GM18519 (cell line): ENCODE results near the gene UGCG.
"Not testable (repeated sequence)": the region's sequence is repeated elsewhere in the genome, so short reads cannot be mapped to it uniquely, and the experiment has no call there.

Experiments used
- ATAC-seq: cut with Tn5 transposase; IDR thresholded peaks from one replicate; pipeline ENCODE4 v1.9.1; 2021; ENCODE audit warnings: mild to moderate bottlenecking, moderate library complexity; ENCODE audit not compliant: unreplicated experiment, low FRiP score

Gene UGCG

DNA sequence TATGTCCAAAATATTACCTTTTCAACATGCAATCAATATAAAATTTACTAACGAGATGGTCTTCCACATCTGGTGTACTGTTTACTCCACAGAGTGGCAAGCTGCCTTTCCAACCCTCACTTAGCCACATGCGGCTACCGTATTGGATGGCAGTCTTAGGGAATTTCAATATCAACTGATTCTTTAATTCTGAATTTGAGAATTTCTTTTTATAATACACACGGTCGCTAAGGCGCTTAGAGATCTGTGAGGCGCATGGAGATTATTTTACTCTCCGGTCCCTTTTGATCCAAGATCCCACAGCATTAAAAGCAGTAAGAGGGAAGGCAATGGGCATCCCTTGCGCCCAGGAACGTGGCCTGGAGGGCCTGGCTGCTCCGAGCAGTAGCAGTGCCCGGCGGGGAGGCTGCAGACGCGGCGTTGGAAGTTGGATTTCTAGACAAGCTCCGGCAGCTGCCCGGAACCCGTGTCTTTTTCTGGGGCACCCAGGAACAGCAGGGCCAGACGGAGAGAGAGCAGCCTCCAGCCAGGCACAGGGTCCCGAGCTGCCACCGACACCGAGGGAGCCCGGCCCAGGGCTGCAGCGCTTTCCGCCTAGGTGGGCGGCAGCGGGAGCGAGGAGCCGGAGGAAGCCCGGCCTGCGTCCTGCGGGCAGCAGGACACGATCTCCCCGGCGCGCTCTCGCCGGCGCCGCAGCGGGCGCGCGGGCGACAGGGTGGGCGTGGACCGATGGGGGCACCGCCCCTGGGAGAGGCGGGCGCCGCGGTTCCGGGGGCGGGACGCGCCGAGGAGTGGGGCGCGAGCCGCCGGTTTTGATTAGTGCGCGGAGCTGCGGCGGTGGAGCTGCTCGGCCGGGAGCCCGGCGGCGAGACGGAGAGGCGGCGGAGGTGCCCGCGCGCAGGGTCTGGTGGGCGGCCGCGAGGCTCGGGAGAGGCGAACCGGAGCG lies at the start of gene UGCG:
TSS of gene UGCG (plus strand) at position 819 of the 946 bp plus-strand sequence. CDS start 402 bp downstream, outside the sequence.
- ATAC-seq, result peak; percentile 80

GRCh38 chr9:111851553-111851952 lies 45.1 kb upstream of the UGCG start:
- no peak for ATAC-seq

- ATAC-seq, result no peak
Measured at GRCh38 chr9:111852291-111852690, 44.3 kb upstream of the UGCG start.

DNA sequence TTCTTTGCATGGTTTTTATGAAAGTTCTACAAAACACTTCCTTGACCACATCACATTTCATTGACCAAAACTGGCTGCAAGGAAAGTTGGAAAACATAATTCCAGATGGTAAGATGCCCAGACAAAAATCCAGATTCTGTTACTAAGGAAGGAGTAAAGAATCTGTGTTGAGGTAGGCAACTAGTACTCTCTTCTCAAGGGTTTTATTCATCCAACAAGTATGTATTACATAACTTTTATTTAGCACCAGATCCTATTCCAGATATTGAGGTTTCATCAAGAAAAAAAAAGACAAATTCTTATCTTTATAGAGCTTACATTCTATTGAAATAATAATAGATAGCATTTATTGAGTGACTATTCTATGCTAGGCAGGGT lies 43.2 kb upstream of the UGCG start:
- no peak for ATAC-seq

- ATAC-seq, result no peak
Measured at GRCh38 chr9:111854799-111855198, 41.8 kb upstream of the UGCG start.

GRCh38 chr9:111857555-111858211 lies 38.9 kb upstream of the UGCG start:
- ATAC-seq, result no peak

DNA sequence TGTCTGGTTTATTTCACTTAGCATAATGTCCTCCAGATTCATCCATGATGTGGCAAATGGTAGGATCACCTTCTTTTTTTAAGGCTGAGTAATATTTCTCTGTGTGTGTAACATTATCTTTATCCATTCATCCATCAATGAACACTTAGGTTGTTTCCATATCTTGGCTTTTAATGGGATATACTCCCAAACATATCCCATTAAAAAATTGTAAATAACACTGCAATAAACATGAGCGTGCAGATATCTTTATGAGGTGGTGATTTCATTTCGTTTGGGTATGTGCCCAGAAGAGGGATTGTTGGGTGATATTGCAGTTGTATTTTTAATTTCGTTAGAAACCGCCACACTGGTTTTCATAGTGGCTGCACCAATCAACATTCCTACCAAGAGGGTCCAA lies 36.2 kb upstream of the UGCG start:
- no peak for ATAC-seq

DNA sequence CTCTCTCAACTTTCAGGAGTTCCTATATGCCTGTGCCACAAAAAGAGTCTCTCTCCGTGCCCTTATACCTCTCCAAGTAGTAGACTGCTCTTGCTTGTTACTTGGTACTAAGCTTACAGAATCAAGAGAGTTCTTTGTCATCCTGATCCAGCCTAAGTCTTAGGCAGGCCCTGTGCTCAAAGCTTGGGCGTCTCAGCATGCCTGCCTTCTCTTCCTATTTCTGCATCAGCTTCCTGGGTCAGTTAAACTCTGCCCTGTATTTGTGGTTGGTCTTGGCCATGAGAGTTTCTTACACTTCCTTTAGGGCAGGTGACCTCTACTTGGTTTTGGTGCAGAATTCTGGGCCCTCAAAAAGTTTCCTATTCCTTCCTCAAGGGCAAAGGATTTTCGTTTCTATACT lies 33.0 kb upstream of the UGCG start:
- ATAC-seq, result no peak

GRCh38 chr9:111866976-111867375 lies 29.6 kb upstream of the UGCG start:
- ATAC-seq, result no peak

GRCh38 chr9:111868475-111868874 lies 28.1 kb upstream of the UGCG start:
- ATAC-seq, result no peak

DNA sequence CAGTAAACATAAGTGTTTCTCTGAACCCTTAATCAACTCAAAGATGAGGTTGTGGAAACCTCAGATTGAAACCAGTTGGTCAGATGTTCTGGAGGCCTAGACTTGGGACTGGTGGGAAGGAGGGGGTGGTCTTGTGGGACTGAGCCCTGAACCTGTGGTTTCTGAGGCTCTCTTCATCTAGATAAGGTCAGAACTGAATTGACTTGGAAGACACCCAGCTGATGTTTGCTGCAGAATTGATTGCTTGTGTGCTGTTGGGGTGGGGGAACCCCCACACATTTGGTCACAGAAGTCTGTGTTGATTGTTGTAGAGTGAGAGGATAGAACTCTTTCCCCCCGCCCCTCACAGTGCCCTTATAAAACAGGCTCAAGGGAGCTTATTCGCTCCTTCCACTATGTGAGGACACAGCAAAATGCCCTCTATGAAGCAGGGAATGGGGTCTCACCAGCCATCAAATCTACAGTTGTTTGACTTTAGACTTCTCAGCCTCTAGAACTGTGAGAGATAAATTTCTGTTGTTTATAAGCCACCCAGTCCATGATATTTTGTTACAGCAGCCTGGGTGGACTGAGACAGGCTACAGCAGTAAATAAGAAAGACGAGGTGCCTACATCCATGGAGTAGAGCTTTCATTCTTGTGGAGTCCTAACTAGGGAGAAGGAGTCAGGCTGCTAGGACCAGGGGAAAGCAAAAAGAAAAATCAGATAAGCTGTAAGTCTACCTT lies 25.7 kb upstream of the UGCG start:
- ATAC-seq, result peak; percentile 65

GRCh38 chr9:111871499-111871855 lies 25.1 kb upstream of the UGCG start:
- no peak for ATAC-seq

DNA sequence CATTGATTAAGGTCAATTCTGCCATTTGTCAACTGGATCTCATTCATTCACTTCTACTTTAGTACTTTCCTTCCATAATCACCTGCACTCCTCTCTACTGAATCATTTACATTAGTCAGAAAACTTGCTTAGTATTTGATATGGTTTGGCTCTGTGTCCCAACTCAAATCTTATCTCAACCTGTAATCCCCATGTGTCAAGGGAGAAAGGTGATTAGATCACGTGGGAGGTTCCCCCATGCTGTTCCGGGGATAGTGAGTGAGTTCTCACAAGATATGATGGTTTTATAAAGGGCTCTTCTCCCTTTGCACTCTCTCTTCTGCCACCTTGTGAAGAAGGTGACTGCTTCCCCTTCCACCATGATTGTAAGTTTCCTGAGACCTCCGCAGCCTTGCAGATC lies 23.7 kb upstream of the UGCG start:
- no peak for ATAC-seq

GRCh38 chr9:111873901-111874300 lies 22.7 kb upstream of the UGCG start:
- no peak for ATAC-seq

GRCh38 chr9:111874500-111874899 lies 22.1 kb upstream of the UGCG start:
- no peak for ATAC-seq

- ATAC-seq, result not testable (repeated sequence)
Measured at GRCh38 chr9:111875291-111875690, 21.3 kb upstream of the UGCG start.

- ATAC-seq, result not testable (repeated sequence)
Measured at GRCh38 chr9:111875691-111876090, 20.9 kb upstream of the UGCG start.

DNA sequence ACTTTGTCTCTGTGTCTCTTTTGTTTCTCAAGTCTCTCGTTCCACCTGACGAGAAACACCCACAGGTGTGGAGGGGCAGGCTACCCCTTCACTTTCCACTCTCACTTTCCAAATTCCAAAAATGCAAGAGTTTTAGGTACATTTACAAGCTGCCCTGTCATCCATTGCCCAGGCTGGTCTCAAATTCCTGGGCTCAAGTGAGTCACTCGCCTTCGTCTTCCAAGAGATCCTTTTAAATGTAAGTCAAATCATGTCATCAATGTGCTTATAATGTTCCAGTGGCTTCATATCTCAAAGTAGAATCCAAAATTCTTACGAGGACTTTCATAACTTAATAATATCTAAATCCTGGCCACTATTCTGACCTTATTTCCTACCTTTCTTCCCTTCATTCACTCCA lies 20.4 kb upstream of the UGCG start:
- no peak for ATAC-seq

DNA sequence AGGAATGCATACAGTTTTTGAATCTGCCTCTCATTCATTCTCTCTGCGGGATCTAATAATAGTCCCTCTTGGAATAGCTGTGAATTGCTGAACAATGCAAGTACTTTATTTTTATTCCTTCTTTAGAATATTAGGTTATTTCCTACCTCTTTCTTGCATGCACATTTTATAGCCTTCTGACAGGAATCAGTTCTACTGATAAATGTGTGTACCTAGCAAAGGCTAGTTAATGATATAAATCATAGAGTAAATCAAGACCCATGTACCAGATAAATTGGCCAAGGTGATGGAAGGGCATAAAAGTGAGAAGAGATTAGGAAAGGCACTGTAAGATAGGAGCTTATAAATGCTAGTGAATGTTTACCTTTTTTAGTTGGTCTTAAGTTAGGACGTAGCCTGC lies 19.2 kb upstream of the UGCG start:
- ATAC-seq, result no peak

DNA sequence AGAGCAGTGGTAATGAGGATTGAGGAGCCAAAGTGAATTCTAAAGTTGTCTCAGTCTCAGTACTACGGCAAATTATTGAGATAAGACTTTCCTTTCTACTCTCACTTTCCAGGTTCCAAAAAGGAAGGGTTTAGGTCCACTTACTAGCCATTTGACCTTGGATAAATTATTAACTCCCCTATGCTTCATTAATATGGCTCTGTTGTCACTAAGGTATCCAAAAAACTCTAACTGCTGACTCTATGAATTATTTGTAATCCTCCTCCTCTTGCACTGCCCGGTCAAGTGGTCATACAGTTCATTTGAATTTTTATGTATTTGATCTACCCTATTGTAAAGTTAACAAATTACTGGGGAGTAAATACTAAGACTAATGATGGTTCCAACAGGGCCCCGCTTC lies 17.7 kb upstream of the UGCG start:
- ATAC-seq, result no peak

DNA sequence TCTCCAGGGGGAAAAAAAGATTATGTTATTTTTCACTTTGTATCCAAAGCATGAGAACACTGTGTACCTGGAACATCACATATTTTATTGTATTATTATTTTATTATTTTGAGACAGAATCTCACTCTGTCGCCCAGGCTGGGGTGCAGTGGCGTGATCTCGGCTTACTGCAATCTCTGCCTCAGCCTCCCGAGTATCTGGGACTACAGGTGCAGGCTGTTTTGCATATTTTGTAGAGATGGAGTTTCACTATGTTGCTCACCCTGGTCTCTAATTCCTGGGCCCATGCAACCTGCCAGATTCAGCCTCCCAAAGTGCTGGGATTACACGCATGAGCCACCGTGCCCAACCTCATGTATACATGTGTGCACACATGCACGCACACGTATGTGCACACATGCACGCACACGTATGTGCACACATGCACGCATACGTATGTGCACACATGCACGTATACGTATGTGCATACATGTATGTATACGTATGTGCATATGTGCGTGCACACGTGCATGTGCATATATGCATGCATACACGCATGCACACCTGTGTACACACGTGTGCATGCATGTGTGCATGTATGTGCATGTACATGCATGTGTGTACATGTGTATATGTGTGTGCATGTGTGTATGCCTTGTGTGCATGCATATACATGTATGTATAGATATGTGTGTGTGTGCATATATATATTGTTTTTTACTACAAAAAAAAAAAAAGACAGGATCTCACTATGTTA lies 9.5 kb upstream of the UGCG start:
- ATAC-seq, result no peak
